ENCODE measurements around the gene GMEB2. TPM values are rescaled to one million over a fixed set of nuclear protein-coding genes. Genes with fewer than 3 reads are reported as not detected.

GMEB2 gene
- total RNA-seq, 1 donor from 2014 or later = 8.0 TPM

DNA sequence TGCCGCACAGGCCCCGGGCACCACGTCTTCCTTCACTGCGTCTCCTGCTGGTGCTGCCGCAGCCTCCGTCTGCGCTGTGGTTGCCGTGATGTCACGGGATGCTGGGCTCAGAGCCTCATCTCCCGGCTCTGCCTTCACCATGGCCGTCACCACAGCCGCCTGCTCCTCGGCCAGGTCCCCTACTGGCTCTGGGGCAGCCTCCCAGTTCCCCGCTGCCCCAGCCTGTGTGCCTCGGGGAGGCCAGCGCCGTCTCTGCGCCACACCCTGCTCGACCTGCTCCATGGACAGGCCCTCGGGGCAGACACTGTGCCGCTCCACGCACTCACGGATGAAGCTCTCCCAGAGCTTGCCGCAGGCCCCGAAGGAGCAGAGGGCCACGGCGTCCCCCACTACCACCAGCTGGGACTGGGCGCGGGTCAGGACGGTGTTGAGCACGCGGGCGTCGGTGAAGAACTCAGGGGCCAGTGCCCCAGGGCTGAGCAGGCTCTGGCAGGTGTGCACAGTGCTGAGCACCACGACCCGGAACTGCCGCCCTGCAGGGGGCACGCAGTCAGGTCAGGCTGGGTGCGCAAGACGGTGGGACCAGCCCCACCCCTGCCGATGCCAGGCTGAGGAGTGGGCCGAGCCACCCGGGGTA is 61.1 kb downstream of the GMEB2 start:
- H3K36me3 ChIP-seq = no peaks in the 10 kb centered on the region
- no peaks in the 10 kb centered on the region for H3K79me2 ChIP-seq (ENCODE audit: low read depth)
- no peaks in the 10 kb centered on the region for H3K27me3 ChIP-seq
- no peaks in the 10 kb centered on the region for H3K4me1 ChIP-seq
- no peaks in the 10 kb centered on the region for H3K9me3 Mint-ChIP-seq
- H3K4me2 ChIP-seq = no peak overlapping the region
- no peak for DNase-seq (ENCODE audit: low spot score)
- H3K4me1 Mint-ChIP-seq = no peaks in the 10 kb centered on the region
- H3K27ac Mint-ChIP-seq = no peak overlapping the region
- TF ChIP-seq EZH2phosphoT487 (IDR thresholded peaks at IDR 0.05) (no peak), CTCF (IDR thresholded peaks at IDR 0.05) (no peak), EZH2 (IDR thresholded peaks at IDR 0.05) (no peak)
- no peaks in the 10 kb centered on the region for H3F3A ChIP-seq (ENCODE audit: low read depth)
- H2AFZ ChIP-seq (replicated peaks) = no peak overlapping the region
- no peak overlapping the region for H3K9ac ChIP-seq
- H3K27ac ChIP-seq = no peak overlapping the region
- no peaks in the 10 kb centered on the region for H3K9me3 ChIP-seq (ENCODE audit: low read depth)
- H3K4me3 ChIP-seq = no peak overlapping the region
- no peaks in the 10 kb centered on the region for H4K20me1 ChIP-seq (ENCODE audit: low read depth)
- no peak overlapping the region for H3K4me3 Mint-ChIP-seq
- no peaks in the 10 kb centered on the region for H3K36me3 Mint-ChIP-seq
- peaks cover 3% of the 10 kb centered on the region for H3K27me3 Mint-ChIP-seq (ENCODE audit: insufficient read depth, low read depth)

DNA sequence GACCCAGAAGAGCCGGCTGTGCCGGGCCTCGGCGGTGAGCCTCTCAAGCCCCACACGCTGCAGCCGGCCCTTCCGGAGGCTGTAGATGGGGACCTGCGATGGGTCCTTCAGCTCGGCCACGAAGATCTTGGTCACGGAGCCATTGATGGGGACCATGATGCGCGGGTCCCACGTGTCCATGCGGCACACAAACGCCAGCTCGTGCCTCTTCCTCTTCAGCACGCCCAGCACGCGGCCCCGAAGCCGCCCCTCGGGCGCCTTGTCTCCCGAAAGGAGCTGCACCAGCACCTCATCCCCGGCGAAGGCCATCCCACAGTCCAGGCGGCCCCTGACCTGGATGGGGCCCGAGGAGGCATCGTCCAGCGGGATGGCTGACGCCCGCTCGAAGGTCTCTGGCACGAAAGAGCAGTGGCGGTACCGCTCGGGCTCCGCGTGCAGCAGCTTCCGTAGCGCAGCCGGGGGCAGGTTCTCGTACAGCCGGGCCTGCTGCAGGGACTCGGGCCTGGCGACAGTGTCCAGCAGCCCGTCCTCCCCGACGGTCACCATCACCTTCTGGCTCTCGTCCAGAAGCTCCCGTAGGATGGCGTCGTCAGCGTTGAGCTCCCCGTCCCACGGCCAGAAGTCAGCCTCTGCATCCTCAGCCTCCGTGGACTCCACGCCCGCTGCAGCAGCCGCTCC is 61.7 kb downstream of the GMEB2 start:
- no peak for DNase-seq (ENCODE audit: low spot score)
- H3K9me3 Mint-ChIP-seq = no peaks in the 10 kb centered on the region
- no peak for TF ChIP-seq EZH2phosphoT487 (IDR thresholded peaks at IDR 0.05)
- no peak for TF ChIP-seq CTCF (IDR thresholded peaks at IDR 0.05)
- TF ChIP-seq EZH2 (IDR thresholded peaks at IDR 0.05) = no peak

DNA sequence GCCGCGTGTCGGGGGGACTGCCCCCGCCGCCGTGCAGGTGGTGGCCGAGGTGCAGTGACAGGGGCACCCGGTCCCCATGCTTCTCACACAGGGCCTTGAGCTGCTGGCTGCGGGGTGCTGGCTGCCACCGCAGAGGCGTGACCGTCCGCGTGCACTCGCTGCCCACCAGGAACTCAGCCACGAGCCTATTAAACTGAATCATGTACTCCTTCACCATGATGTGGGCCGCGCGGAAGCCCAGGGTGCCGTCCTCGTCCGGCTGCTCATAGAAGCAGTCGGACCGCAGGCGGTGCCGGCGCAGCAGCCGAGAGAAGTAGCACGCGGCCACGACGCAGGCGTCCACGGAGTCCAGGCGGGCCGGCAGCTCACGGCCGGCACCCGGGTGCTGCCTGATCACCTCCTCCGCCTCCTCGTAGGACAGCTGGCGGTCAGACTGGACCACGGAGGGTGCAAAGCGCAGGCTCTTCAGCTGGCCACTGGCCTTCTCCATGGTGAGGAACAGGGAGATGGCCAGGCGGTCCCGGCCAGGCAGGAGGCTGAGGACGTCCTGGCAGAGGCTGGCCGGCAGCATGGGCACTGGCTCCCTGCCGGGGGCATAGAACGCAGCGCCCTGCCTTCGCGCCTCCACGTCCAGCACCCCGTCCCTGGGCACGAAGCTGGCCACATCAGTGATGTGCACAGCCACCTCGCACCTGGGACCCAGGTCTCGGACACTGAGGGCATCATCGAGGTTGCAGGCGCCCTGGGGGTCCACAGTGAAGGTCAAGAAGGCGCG is 62.7 kb downstream of the GMEB2 start:
- no peak for DNase-seq (ENCODE audit: low spot score)
- Histone ChIP-seq H3K9me3 (ENCODE audit: low read depth) (no peaks in the 10 kb centered on the region), H3K9ac (no peak overlapping the region), H3K79me2 (ENCODE audit: low read depth) (no peaks in the 10 kb centered on the region), H3K27ac (no peak overlapping the region), H3F3A (ENCODE audit: low read depth) (no peaks in the 10 kb centered on the region), H3K27me3 (no peaks in the 10 kb centered on the region), H2AFZ (replicated peaks) (no peak overlapping the region), H3K4me2 (no peak overlapping the region), H3K4me3 (no peak overlapping the region), H3K36me3 (no peaks in the 10 kb centered on the region), H3K4me1 (no peaks in the 10 kb centered on the region), H4K20me1 (ENCODE audit: low read depth) (no peaks in the 10 kb centered on the region)
- no peak overlapping the region for H3K4me3 Mint-ChIP-seq
- H3K36me3 Mint-ChIP-seq = no peaks in the 10 kb centered on the region
- no peaks in the 10 kb centered on the region for H3K9me3 Mint-ChIP-seq
- H3K27ac Mint-ChIP-seq = no peak overlapping the region
- TF ChIP-seq EZH2phosphoT487 (IDR thresholded peaks at IDR 0.05) (no peak), EZH2 (IDR thresholded peaks at IDR 0.05) (no peak), CTCF (IDR thresholded peaks at IDR 0.05) (no peak)
- H3K4me1 Mint-ChIP-seq = no peaks in the 10 kb centered on the region
- H3K27me3 Mint-ChIP-seq (ENCODE audit: insufficient read depth, low read depth) = peaks cover 3% of the 10 kb centered on the region

More for the DNA sequence above, 61.7 kb downstream of the GMEB2 start:
- peaks cover 3% of the 10 kb centered on the region for H3K27me3 Mint-ChIP-seq (ENCODE audit: insufficient read depth, low read depth)
- no peaks in the 10 kb centered on the region for H3K4me1 Mint-ChIP-seq
- H3K4me3 ChIP-seq = no peak overlapping the region
- no peak overlapping the region for H3K9ac ChIP-seq
- no peaks in the 10 kb centered on the region for H3K27me3 ChIP-seq
- H3K4me2 ChIP-seq = no peak overlapping the region
- H3K36me3 Mint-ChIP-seq = no peaks in the 10 kb centered on the region
- no peaks in the 10 kb centered on the region for H3F3A ChIP-seq (ENCODE audit: low read depth)
- no peak overlapping the region for H3K4me3 Mint-ChIP-seq
- no peak overlapping the region for H2AFZ ChIP-seq (replicated peaks)
- H3K36me3 ChIP-seq = no peaks in the 10 kb centered on the region
- H3K9me3 ChIP-seq (ENCODE audit: low read depth) = no peaks in the 10 kb centered on the region
- no peaks in the 10 kb centered on the region for H4K20me1 ChIP-seq (ENCODE audit: low read depth)
- no peaks in the 10 kb centered on the region for H3K4me1 ChIP-seq
- no peaks in the 10 kb centered on the region for H3K79me2 ChIP-seq (ENCODE audit: low read depth)
- no peak overlapping the region for H3K27ac ChIP-seq
- no peak overlapping the region for H3K27ac Mint-ChIP-seq
